NCI-H2029 treated with DMSO at 0.1 percent for 48 hours (cell line): Measurements from ENCODE around the gene RIMBP2.

ENCODE experiments used
- DNase-seq: peaks from one replicate; lab custom pipeline; 2025; lab: John Stamatoyannopoulos, UW

RIMBP2 gene

GRCh38 chr12:130483616-130484180 is 232.4 kb downstream of the RIMBP2 start:
- DNase-seq = no peak

- DNase-seq = no peak
Measured at GRCh38 chr12:130482448-130482847, 233.7 kb downstream of the RIMBP2 start.

GRCh38 chr12:130481392-130481879 is 234.7 kb downstream of the RIMBP2 start:
- no peak for DNase-seq

- no peak for DNase-seq
Measured at GRCh38 chr12:130480887-130481286, 235.2 kb downstream of the RIMBP2 start.

GRCh38 chr12:130480231-130480630 is 235.9 kb downstream of the RIMBP2 start:
- DNase-seq = no peak

GRCh38 chr12:130479401-130480125 is 236.5 kb downstream of the RIMBP2 start:
- no peak for DNase-seq

GRCh38 chr12:130478786-130479185 is 237.3 kb downstream of the RIMBP2 start:
- DNase-seq = no peak

GRCh38 chr12:130477701-130478100 is 238.4 kb downstream of the RIMBP2 start:
- no peak for DNase-seq

GRCh38 chr12:130477266-130477665 is 238.8 kb downstream of the RIMBP2 start:
- DNase-seq = no peak

GRCh38 chr12:130476451-130477135 is 239.5 kb downstream of the RIMBP2 start:
- no peak for DNase-seq

- DNase-seq = no peak
Measured at GRCh38 chr12:130474599-130475269, 241.4 kb downstream of the RIMBP2 start.

GRCh38 chr12:130473266-130473665 is 242.8 kb downstream of the RIMBP2 start:
- DNase-seq = no peak

- no peak for DNase-seq
Measured at GRCh38 chr12:130470969-130471368, 245.1 kb downstream of the RIMBP2 start.

- DNase-seq = no peak
Measured at GRCh38 chr12:130469552-130469951, 246.5 kb downstream of the RIMBP2 start.

- no peak for DNase-seq
Measured at GRCh38 chr12:130468700-130469245, 247.3 kb downstream of the RIMBP2 start.

- DNase-seq = no peak
Measured at GRCh38 chr12:130468186-130468585, 247.9 kb downstream of the RIMBP2 start.

GRCh38 chr12:130465626-130466025 is 250.5 kb downstream of the RIMBP2 start:
- no peak for DNase-seq

GRCh38 chr12:130465046-130465445 is 251.1 kb downstream of the RIMBP2 start:
- no peak for DNase-seq

GRCh38 chr12:130463818-130464670 is 252.1 kb downstream of the RIMBP2 start:
- no peak for DNase-seq

GRCh38 chr12:130463275-130463658 is 252.8 kb downstream of the RIMBP2 start:
- DNase-seq = no peak

- DNase-seq = no peak
Measured at GRCh38 chr12:130462558-130463274, 253.4 kb downstream of the RIMBP2 start.
